Measurements from ENCODE around the gene ZSWIM1. TPM values are rescaled to one million over a fixed set of nuclear protein-coding genes. Genes with fewer than 3 reads are reported as not detected.
"Not testable (repeated sequence)": the region's sequence is repeated elsewhere in the genome, so short reads cannot be mapped to it uniquely, and the experiment has no call there.

Gene ZSWIM1
- total and polyA plus RNA-seq, 8 donors = 9.9 to 14.8 (median 13.8) TPM

- H3K4me1 ChIP-seq = peaks cover 4 to 18% of the 10 kb centered on the region in 2 donors
- H3K27ac ChIP-seq = no peak overlapping the region
- intact Hi-C loops (cut with DNase I) = no loop called here
- H3K27me3 ChIP-seq = no peaks in the 10 kb centered on the region
- no peak overlapping the region for H3K4me3 ChIP-seq
- DNase-seq = no peak
- TF ChIP-seq CTCF (IDR thresholded peaks at IDR 0.05) = no peak
- H3K36me3 ChIP-seq = peaks cover 0 to 97% of the 10 kb centered on the region in 2 donors
- no peak for ATAC-seq
- H3K9me3 ChIP-seq = no peaks in the 10 kb centered on the region
Measured at GRCh38 chr20:45897289-45897688, 16.3 kb downstream of the ZSWIM1 start.

GRCh38 chr20:45897692-45898091 is 16.7 kb downstream of the ZSWIM1 start:
- peak in 1 of 4 donors; percentile 49 for DNase-seq
- ATAC-seq = no peak
- Histone ChIP-seq H3K36me3 (peaks cover 0 to 98% of the 10 kb centered on the region in 2 donors), H3K4me1 (peaks cover under 1 to 14% of the 10 kb centered on the region in 2 donors), H3K4me3 (no peak overlapping the region), H3K27ac (no peak overlapping the region), H3K9me3 (no peaks in the 10 kb centered on the region), H3K27me3 (no peaks in the 10 kb centered on the region)
- intact Hi-C loops (cut with DNase I) = no loop called here
- no peak for TF ChIP-seq CTCF (IDR thresholded peaks at IDR 0.05)

- H3K36me3 ChIP-seq = peaks cover 0 to 92% of the 10 kb centered on the region in 2 donors
Measured at GRCh38 chr20:45898285-45898684, 17.3 kb downstream of the ZSWIM1 start.

GRCh38 chr20:45899046-45899835 is 18.2 kb downstream of the ZSWIM1 start:
- ATAC-seq (no peak), DNase-seq (peak in 1 of 4 donors; percentile 49)
- Histone ChIP-seq H3K27me3 (no peaks in the 10 kb centered on the region), H3K4me3 (no peak overlapping the region), H3K36me3 (peaks cover 0 to 83% of the 10 kb centered on the region in 2 donors), H3K9me3 (no peaks in the 10 kb centered on the region), H3K4me1 (no peaks in the 10 kb centered on the region), H3K27ac (no peak overlapping the region)
- intact Hi-C loops (cut with DNase I) = no loop called here
- TF ChIP-seq CTCF (IDR thresholded peaks at IDR 0.05) = no peak

More at GRCh38 chr20:45898285-45898684, 17.3 kb downstream of the ZSWIM1 start:
- Histone ChIP-seq H3K4me3 (no peak overlapping the region), H3K9me3 (no peaks in the 10 kb centered on the region), H3K27me3 (no peaks in the 10 kb centered on the region), H3K4me1 (peaks cover 0 to 8% of the 10 kb centered on the region in 2 donors), H3K27ac (no peak overlapping the region)
- ATAC-seq = no peak
- intact Hi-C loops (cut with DNase I) = no loop called here
- peak in 1 of 4 donors; percentile 75 for DNase-seq
- no peak for TF ChIP-seq CTCF (IDR thresholded peaks at IDR 0.05)

GRCh38 chr20:45901332-45901731 is 20.3 kb downstream of the ZSWIM1 start:
- H3K4me1 ChIP-seq; H3K27me3 ChIP-seq; H3K4me3 ChIP-seq; DNase-seq; H3K9me3 ChIP-seq; ATAC-seq; intact Hi-C loops (cut with DNase I); H3K27ac ChIP-seq: not testable (repeated sequence)
- peaks cover 0 to 70% of the 10 kb centered on the region in 2 donors for H3K36me3 ChIP-seq

All from left lung (tissue), 10 donors.